Left forelimb (tissue), 1 donor: ENCODE results near the gene TCF3.

ENCODE experiments used
- DNase-seq: peaks from one replicate; pipeline ENCODE4 v3.0.0-alpha.2; 2018; ENCODE audit warnings: low spot score

Gene TCF3

GRCh38 chr19:1630012-1630411 is 22.4 kb downstream of the TCF3 start:
- no peak for DNase-seq

- no peak for DNase-seq
These were observed 23.1 kb downstream of the TCF3 start for GRCh38 chr19:1629256-1629808.

- no peak for DNase-seq
These were observed 25.2 kb downstream of the TCF3 start for GRCh38 chr19:1627194-1627593.

- no peak for DNase-seq
These were observed 25.9 kb downstream of the TCF3 start for GRCh38 chr19:1626417-1627010.

GRCh38 chr19:1624458-1624857 is 28.0 kb downstream of the TCF3 start:
- no peak for DNase-seq

- DNase-seq: no peak
These were observed 29.9 kb downstream of the TCF3 start for GRCh38 chr19:1622541-1622940.

- no peak for DNase-seq
These were observed 30.4 kb downstream of the TCF3 start for GRCh38 chr19:1622007-1622406.

- no peak for DNase-seq
These were observed 30.8 kb downstream of the TCF3 start for GRCh38 chr19:1621574-1621973.

GRCh38 chr19:1621021-1621420 is 31.4 kb downstream of the TCF3 start:
- no peak for DNase-seq

- no peak for DNase-seq
These were observed 31.9 kb downstream of the TCF3 start for GRCh38 chr19:1620502-1620901.

- no peak for DNase-seq
These were observed 32.7 kb downstream of the TCF3 start for GRCh38 chr19:1619703-1620102.

GRCh38 chr19:1619094-1619439 is 33.3 kb downstream of the TCF3 start:
- no peak for DNase-seq

- DNase-seq: no peak
These were observed 34.0 kb downstream of the TCF3 start for GRCh38 chr19:1618157-1619093.

GRCh38 chr19:1616875-1617274 is 35.5 kb downstream of the TCF3 start:
- no peak for DNase-seq

- DNase-seq: no peak
These were observed 36.0 kb downstream of the TCF3 start for GRCh38 chr19:1616396-1616795.

- DNase-seq: no peak
These were observed 37.2 kb downstream of the TCF3 start for GRCh38 chr19:1615156-1615765.

GRCh38 chr19:1613808-1614570 is 38.4 kb downstream of the TCF3 start:
- no peak for DNase-seq

GRCh38 chr19:1613146-1613545 is 39.3 kb downstream of the TCF3 start:
- no peak for DNase-seq

- DNase-seq: no peak
These were observed 40.0 kb downstream of the TCF3 start for GRCh38 chr19:1612114-1613086.

GRCh38 chr19:1611353-1611752 is 41.1 kb downstream of the TCF3 start:
- DNase-seq: no peak

GRCh38 chr19:1610579-1610978 is 41.8 kb downstream of the TCF3 start:
- DNase-seq: no peak
